ENCODE data around the gene WWTR1.

The WWTR1 gene

DNA sequence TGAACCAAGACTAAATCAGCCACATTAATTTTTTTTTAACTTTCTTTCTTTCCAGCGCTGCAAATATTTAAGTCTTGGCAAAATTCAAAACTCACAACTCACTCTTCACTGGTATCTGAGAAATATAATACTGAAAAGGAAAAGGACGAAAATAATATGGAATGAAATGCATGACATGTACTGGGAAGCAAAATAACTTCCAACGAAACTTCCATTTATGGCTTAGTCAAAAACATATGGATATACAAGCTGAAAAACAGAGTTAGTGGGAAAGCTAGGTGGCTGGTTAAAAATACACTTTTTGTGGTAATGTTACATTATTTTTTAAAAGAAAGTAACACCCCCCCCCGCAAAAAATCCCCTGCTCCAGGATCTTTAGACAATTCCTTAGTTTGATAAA, 97.2 kb downstream of the WWTR1 start:
- H3K27me3 Mint-ChIP-seq = no peaks in the 10 kb centered on the region
- no peak overlapping the region for H3K27ac Mint-ChIP-seq
- H3K9me3 Mint-ChIP-seq = no peaks in the 10 kb centered on the region
- ATAC-seq (no peak), DNase-seq (no peak)
- H3K4me1 Mint-ChIP-seq = no peaks in the 10 kb centered on the region
- H3K4me3 Mint-ChIP-seq = no peak overlapping the region
- H3K36me3 Mint-ChIP-seq (ENCODE audit: low read depth) = no peaks in the 10 kb centered on the region

DNA sequence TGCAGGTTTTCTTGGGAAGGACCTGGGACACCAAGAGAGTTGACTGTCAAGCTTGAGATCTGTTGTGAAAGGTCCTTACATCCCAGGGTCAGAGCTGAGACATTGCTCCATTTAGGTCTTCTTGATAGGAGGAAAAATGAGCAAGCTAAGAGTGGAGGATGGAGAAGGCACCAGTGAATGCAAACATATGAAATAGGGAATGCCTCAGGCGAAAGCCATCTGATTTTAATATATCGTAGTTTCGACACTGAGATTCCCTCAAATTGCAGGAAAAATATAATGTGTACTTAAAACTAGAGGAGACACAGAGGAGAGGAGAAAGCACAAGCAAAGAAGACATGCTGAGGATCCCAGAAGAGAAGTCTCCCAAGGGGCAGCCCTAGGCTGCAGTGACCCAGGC, 97.8 kb downstream of the WWTR1 start:
- Mint-ChIP-seq H3K9me3 (no peaks in the 10 kb centered on the region), H3K27me3 (no peaks in the 10 kb centered on the region), H3K27ac (no peak overlapping the region), H3K4me1 (no peaks in the 10 kb centered on the region), H3K36me3 (ENCODE audit: low read depth) (no peaks in the 10 kb centered on the region), H3K4me3 (no peak overlapping the region)
- no peak for DNase-seq
- ATAC-seq = no peak

- no peak overlapping the region for H3K27ac Mint-ChIP-seq
- no peaks in the 10 kb centered on the region for H3K36me3 Mint-ChIP-seq (ENCODE audit: low read depth)
- no peaks in the 10 kb centered on the region for H3K9me3 Mint-ChIP-seq
- H3K4me1 Mint-ChIP-seq = no peaks in the 10 kb centered on the region
- no peaks in the 10 kb centered on the region for H3K27me3 Mint-ChIP-seq
- ATAC-seq (no peak), DNase-seq (no peak)
- H3K4me3 Mint-ChIP-seq = no peak overlapping the region
These were observed 98.3 kb downstream of the WWTR1 start for GRCh38 chr3:149559525-149559924.

GRCh38 chr3:149555927-149556326, 101.9 kb downstream of the WWTR1 start:
- Mint-ChIP-seq H3K4me1 (no peaks in the 10 kb centered on the region), H3K9me3 (no peaks in the 10 kb centered on the region), H3K36me3 (ENCODE audit: low read depth) (no peaks in the 10 kb centered on the region), H3K27me3 (no peaks in the 10 kb centered on the region), H3K4me3 (no peak overlapping the region), H3K27ac (no peak overlapping the region)
- DNase-seq (no peak), ATAC-seq (no peak)

- no peak overlapping the region for H3K4me3 Mint-ChIP-seq
- H3K27me3 Mint-ChIP-seq = no peaks in the 10 kb centered on the region
- ATAC-seq = no peak
These were observed 103.0 kb downstream of the WWTR1 start for GRCh38 chr3:149554826-149555225.

DNA sequence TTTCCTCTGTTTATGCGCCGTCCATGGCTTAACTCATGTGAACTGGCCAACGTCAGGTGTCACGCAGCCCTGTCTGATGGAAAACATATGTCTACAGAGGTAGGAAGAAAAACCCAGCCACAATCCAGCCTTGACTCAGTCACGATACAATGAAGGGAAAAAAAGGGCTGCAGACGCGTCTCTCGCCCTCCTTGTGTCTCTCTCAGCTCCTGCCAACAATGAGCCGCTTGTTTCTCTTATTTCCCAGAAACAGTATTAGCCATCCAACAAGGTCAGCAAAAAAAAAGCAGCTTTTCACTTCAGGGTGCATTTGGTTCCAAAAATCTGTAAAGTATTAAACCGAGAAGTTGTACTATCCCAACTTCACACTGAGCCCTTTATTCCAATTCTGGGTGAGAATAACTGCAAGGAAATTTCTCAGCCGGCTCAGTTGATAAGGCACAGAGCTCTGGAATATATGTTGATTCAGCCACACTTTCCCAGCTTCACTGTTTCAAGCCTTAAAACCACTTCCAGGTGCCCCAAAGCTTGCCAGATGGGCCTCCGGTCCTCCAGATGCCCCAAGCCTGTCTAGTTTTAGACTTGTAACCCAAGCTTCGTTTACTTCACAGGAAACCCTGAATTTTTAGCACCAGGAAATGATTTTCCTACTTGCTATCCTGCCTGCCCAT, 103.9 kb downstream of the WWTR1 start:
- H3K27me3 Mint-ChIP-seq = peaks cover 2% of the 10 kb centered on the region
- no peaks in the 10 kb centered on the region for H3K36me3 Mint-ChIP-seq (ENCODE audit: low read depth)
- no peak overlapping the region for H3K27ac Mint-ChIP-seq
- no peak overlapping the region for H3K4me3 Mint-ChIP-seq
- H3K4me1 Mint-ChIP-seq = no peaks in the 10 kb centered on the region
- no peak for ATAC-seq
- no peaks in the 10 kb centered on the region for H3K9me3 Mint-ChIP-seq
- DNase-seq = no peak

More at GRCh38 chr3:149554826-149555225, 103.0 kb downstream of the WWTR1 start:
- Mint-ChIP-seq H3K36me3 (ENCODE audit: low read depth) (no peaks in the 10 kb centered on the region), H3K27ac (no peak overlapping the region), H3K4me1 (no peaks in the 10 kb centered on the region), H3K9me3 (no peaks in the 10 kb centered on the region)
- no peak for DNase-seq

DNA sequence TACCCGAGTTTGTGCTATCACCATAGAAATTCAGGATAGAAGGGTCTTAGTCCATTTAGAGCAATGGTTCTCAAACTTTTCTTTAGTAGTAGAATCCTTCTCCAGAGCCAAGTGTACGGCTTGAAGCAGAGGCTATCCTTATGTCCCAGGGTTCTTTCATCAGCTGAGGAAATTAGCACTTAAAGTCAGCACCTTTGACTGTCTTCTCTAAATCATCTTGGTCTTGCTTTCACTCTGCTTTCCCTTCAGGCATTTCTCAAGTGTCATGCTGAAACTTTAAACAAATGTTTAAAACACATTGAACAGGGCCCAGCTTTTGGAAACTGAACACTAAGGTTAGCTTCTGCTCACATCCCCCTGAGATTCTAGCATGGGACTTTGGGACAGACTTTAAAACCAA, 105.1 kb downstream of the WWTR1 start:
- H3K36me3 Mint-ChIP-seq (ENCODE audit: low read depth) = no peaks in the 10 kb centered on the region
- H3K9me3 Mint-ChIP-seq = no peaks in the 10 kb centered on the region
- H3K27me3 Mint-ChIP-seq = peaks cover 2% of the 10 kb centered on the region
- ATAC-seq (no peak), DNase-seq (no peak)
- no peak overlapping the region for H3K4me3 Mint-ChIP-seq
- H3K27ac Mint-ChIP-seq = no peak overlapping the region
- H3K4me1 Mint-ChIP-seq = no peaks in the 10 kb centered on the region

GRCh38 chr3:149551500-149551899, 106.3 kb downstream of the WWTR1 start:
- no peak overlapping the region for H3K4me3 Mint-ChIP-seq

GRCh38 chr3:149548669-149549065, 109.2 kb downstream of the WWTR1 start:
- no peak overlapping the region for H3K4me3 Mint-ChIP-seq
- DNase-seq = no peak
- H3K27ac Mint-ChIP-seq = no peak overlapping the region
- no peak for ATAC-seq
- no peaks in the 10 kb centered on the region for H3K36me3 Mint-ChIP-seq (ENCODE audit: low read depth)
- H3K9me3 Mint-ChIP-seq = no peaks in the 10 kb centered on the region
- no peaks in the 10 kb centered on the region for H3K4me1 Mint-ChIP-seq
- peaks cover 3% of the 10 kb centered on the region for H3K27me3 Mint-ChIP-seq

More at GRCh38 chr3:149551500-149551899, 106.3 kb downstream of the WWTR1 start:
- H3K36me3 Mint-ChIP-seq (ENCODE audit: low read depth) = no peaks in the 10 kb centered on the region
- H3K9me3 Mint-ChIP-seq = no peaks in the 10 kb centered on the region
- no peaks in the 10 kb centered on the region for H3K4me1 Mint-ChIP-seq
- DNase-seq (no peak), ATAC-seq (no peak)
- H3K27me3 Mint-ChIP-seq = peaks cover 3% of the 10 kb centered on the region
- H3K27ac Mint-ChIP-seq = no peak overlapping the region

- Mint-ChIP-seq H3K36me3 (ENCODE audit: low read depth) (no peaks in the 10 kb centered on the region), H3K4me1 (no peaks in the 10 kb centered on the region), H3K27me3 (peaks cover 3% of the 10 kb centered on the region), H3K4me3 (no peak overlapping the region), H3K27ac (no peak overlapping the region), H3K9me3 (no peaks in the 10 kb centered on the region)
- ATAC-seq = no peak
- DNase-seq = no peak
These were observed 109.7 kb downstream of the WWTR1 start for GRCh38 chr3:149547954-149548668.

DNA sequence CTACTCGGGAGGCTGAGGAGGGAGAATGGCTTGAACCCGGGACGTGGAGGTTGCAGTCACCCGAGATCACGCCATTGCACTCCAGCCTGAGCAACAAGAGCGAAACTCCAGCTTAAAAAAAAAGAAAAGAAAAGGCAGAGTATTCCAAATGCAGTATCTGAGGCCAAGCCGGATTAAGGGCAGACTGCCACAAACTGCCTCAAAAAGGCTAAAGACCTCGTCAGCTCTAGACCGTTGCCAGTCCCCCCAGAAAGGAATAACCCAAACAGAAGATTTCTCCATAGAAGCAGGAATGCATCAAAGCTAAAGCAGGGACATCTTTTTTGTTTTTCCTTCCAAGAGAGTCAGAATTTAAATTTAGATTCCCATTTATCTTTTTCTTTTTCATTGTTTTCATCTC, 110.4 kb downstream of the WWTR1 start:
- Mint-ChIP-seq H3K27me3 (peaks cover 3% of the 10 kb centered on the region), H3K27ac (no peak overlapping the region), H3K9me3 (no peaks in the 10 kb centered on the region), H3K4me3 (no peak overlapping the region), H3K4me1 (no peaks in the 10 kb centered on the region), H3K36me3 (ENCODE audit: low read depth) (no peaks in the 10 kb centered on the region)
- ATAC-seq = no peak
- DNase-seq = no peak

DNA sequence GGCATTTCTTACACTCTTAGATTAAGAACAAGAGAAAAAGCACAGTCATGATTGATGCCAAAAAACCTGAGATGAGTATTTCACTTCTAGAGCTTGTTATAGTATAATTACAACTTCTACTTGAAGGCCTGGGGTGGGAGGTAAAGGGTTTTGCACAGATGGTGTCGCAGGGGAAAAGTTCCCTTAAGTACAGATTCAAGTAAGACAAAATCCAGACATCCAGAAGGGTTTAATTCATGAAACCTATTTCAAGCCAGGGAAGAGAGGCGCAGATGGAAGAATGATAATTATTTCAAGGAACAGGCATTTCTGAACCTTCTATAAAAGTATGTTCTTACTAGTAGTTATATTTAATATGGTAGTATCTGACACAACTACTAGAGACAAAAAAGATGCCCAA, 112.8 kb downstream of the WWTR1 start:
- H3K27ac Mint-ChIP-seq = no peak overlapping the region
- no peaks in the 10 kb centered on the region for H3K9me3 Mint-ChIP-seq
- no peaks in the 10 kb centered on the region for H3K36me3 Mint-ChIP-seq (ENCODE audit: low read depth)

GRCh38 chr3:149542375-149543312, 115.2 kb downstream of the WWTR1 start:
- Mint-ChIP-seq H3K27ac (no peak overlapping the region), H3K4me1 (no peaks in the 10 kb centered on the region), H3K36me3 (ENCODE audit: low read depth) (no peaks in the 10 kb centered on the region), H3K4me3 (no peak overlapping the region), H3K9me3 (no peaks in the 10 kb centered on the region), H3K27me3 (peaks cover 4% of the 10 kb centered on the region)
- no peak for ATAC-seq
- no peak for DNase-seq

More for the DNA sequence above, 112.8 kb downstream of the WWTR1 start:
- Mint-ChIP-seq H3K4me1 (no peaks in the 10 kb centered on the region), H3K27me3 (peaks cover 5% of the 10 kb centered on the region), H3K4me3 (no peak overlapping the region)
- DNase-seq (no peak), ATAC-seq (no peak)

GRCh38 chr3:149541091-149541491, 116.7 kb downstream of the WWTR1 start:
- no peak overlapping the region for H3K27ac Mint-ChIP-seq
- no peaks in the 10 kb centered on the region for H3K36me3 Mint-ChIP-seq (ENCODE audit: low read depth)
- peaks cover 2% of the 10 kb centered on the region for H3K27me3 Mint-ChIP-seq
- no peaks in the 10 kb centered on the region for H3K4me1 Mint-ChIP-seq
- no peaks in the 10 kb centered on the region for H3K9me3 Mint-ChIP-seq
- no peak overlapping the region for H3K4me3 Mint-ChIP-seq
- ATAC-seq (no peak), DNase-seq (no peak)

GRCh38 chr3:149538371-149538770, 119.5 kb downstream of the WWTR1 start:
- Mint-ChIP-seq H3K4me1 (no peaks in the 10 kb centered on the region), H3K9me3 (no peaks in the 10 kb centered on the region), H3K36me3 (ENCODE audit: low read depth) (no peaks in the 10 kb centered on the region), H3K4me3 (no peak overlapping the region), H3K27me3 (peaks cover 5% of the 10 kb centered on the region), H3K27ac (no peak overlapping the region)
- ATAC-seq (no peak), DNase-seq (no peak)

Measured in activated naive CD8-positive, alpha-beta T cell treated with anti-CD3 and anti-CD28 coated beads, Interleukin-2, amount 50 U/mL, for 24 hours (primary cell).